VCaP (cell line): ENCODE results near the gene IL6R.

Experiments used
- H3K27ac ChIP-seq: fragments of 450-650 bp; 2 replicates; pipeline ENCODE4 v1.5.1; 2017
- TF ChIP-seq, protein P1 (sequence below): fragments of 450-650 bp; conservative IDR thresholded peaks from 2 replicates; pipeline ENCODE4 v1.5.1; 2017; ENCODE audit warnings: mild to moderate bottlenecking, moderate library complexity

The IL6R gene

DNA sequence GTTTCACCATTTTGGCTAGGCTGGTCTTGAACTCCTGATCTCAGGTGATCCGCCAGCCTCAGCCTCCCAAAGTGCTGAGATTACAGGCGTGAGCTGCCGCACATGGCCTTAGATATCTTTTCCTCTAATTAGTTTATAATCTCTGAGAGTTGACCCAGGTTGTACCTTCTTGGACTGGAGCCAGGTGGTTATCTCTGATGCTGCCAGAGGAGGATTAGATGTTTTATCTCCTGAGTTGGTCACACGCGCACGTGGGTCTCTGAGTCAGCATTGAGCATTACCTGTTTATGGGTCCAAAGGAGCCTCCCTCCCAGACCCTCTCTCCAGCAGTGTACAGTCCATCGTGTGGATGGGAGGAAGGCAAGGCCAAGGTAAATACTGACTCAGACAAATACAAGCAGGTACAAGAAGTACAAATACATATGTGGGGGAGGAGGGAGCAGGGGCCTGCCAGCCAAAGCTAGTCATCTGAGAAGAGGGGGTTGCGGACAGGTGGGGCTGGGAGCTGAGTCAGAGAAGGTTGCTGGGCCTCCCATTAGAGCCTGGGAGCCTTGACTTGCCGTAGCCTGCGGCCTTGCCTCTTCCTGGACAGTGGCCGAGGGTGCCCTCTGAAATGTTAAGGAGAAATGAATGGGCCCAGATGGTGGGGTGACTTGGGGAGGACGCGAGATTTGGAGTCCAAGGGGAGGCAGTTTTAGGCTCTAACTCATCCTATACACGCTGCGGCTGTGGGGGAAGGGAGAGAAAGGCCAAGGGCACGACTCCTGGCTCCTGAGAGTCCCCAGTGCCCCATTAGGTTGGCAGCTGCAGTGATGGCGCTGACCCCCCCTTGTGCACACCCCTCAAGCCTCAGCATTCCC, 13.1 kb downstream of the IL6R start:
- TF ChIP-seq, protein P1, sequence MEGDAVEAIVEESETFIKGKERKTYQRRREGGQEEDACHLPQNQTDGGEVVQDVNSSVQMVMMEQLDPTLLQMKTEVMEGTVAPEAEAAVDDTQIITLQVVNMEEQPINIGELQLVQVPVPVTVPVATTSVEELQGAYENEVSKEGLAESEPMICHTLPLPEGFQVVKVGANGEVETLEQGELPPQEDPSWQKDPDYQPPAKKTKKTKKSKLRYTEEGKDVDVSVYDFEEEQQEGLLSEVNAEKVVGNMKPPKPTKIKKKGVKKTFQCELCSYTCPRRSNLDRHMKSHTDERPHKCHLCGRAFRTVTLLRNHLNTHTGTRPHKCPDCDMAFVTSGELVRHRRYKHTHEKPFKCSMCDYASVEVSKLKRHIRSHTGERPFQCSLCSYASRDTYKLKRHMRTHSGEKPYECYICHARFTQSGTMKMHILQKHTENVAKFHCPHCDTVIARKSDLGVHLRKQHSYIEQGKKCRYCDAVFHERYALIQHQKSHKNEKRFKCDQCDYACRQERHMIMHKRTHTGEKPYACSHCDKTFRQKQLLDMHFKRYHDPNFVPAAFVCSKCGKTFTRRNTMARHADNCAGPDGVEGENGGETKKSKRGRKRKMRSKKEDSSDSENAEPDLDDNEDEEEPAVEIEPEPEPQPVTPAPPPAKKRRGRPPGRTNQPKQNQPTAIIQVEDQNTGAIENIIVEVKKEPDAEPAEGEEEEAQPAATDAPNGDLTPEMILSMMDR, result no peak
- peak overlapping the region; percentile 95 for H3K27ac ChIP-seq

DNA sequence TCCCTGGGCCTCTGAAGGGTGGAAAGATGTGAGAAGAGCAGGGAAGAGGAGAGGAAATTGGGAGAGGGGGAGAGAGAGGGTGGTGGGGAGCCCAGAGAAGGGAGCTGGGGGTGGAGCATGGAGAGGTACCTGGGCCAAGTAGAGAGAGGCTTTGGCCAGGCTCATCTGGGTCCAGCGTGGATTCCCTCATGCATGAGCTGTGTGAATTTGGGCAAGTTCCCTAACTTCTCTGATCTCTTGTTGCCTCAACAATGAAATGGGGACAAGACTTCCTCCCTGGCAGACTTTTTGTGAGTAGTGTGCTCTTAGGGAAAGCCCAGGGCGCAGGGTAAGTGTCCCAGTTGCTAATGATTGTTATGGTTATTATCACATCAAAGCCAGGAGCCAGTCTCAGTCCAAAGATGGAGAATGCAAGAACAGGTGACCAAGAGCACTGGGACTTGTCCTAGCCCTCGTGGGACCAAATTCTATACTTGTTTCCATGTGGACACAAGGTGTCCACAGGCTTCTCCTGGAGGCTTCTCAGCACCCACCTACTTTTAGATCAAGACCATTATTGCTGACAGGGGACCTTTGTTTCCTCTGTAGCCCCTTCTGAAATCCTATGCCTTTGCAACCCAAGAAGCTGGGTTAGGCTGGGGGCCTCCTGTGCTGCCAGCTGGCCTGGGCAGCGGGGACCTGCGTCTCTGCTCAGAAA, 13.9 kb downstream of the IL6R start:
- peak overlapping the region; percentile 95 for H3K27ac ChIP-seq
- TF ChIP-seq, protein P1, result no peak

DNA sequence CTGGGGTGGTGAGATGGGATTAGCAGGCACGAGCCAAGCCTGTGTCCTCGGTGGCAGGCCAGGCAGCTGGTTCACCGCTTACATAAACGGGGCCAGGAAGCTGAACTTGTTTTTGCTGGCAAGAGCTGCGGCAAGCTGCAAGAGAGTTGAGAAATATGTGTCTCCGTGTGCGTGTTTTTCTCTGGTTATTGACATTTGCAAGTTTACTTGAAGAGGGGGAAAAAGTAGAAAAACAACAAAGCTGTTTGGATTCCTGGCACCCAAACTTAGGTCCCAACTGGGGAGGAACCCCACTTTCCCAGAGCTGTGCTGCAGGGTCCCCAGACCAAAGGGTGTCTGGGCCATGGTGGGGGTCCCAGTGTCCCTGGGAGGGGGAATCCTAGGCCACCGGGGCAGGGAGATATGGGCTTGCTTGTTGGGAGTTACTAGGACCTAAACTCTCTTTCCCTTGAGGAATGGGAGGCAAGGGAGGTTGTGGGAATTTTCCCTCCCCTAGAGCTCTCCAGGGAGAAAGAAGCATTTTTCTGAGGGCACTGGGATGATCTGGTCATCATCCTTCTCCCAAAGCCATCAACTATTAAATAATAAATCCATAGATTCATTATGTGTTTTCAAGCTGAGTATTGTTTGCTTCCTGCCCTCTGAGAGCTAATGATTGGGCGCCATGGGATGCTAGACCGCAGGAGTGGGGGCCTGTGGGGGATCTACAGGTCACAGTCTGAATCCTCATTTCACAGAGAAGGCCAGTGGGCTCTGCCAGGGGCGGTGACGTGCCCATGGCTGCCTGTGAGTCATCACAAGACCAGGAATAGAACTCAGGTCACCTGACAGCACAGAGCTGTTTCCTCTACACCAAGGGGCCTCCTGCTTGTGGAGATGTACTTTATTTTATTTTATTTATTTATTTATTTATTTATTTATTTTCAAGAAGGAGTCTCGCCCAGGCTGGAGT, 14.8 kb downstream of the IL6R start:
- peak overlapping the region; percentile 95 for H3K27ac ChIP-seq

DNA sequence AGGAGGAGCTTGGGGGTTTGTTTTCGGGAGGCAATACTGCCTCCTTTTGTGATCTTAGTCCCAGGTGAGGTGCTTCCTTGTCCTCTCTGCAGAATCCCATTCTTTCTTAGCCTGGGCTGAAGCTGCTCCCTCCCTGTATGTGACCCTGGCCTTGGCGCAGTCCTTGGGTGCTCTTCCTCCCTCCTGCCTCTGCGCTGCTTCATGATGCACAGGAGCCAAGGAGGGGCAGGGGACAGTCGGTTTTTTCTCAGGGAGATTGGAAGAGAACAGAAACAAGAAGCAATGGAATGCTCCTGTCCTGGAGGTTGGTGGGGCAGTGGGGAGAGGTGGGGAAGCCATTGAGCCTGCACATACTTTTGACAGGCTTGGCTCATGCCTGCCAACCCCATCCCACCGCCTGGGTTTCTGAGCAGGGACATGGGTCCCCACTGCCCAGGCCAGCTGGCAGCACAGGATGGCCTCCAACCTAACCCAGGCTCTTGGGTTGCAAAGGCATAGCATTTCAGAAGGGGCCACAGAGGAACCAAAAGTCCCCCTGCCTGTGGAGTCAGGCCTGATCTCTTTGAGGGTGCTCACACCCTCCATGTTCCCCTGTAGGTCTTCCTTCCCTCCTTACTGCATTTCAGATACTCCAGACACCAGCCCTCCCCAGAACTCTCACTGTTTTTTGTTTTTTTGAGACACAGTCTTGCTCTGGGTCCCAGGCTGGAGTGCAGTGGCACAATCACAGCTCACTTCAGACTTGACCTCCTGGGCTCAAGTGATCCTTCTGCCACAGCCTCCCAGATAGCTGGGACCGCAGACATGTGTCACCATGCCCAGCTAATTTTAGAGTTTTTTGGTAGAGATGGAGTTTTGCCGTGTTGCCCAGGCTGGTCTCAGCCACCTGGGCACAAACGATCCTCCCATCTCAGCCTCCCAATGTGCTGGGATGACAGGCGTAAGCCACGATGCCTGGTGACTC, 16.1 kb downstream of the IL6R start:
- TF ChIP-seq, protein P1, result no peak
- peak overlapping the region; percentile 95; the same call in 1 of the 2 replicates for H3K27ac ChIP-seq

More for the DNA sequence above, 14.8 kb downstream of the IL6R start:
- TF ChIP-seq, protein P1, result no peak

DNA sequence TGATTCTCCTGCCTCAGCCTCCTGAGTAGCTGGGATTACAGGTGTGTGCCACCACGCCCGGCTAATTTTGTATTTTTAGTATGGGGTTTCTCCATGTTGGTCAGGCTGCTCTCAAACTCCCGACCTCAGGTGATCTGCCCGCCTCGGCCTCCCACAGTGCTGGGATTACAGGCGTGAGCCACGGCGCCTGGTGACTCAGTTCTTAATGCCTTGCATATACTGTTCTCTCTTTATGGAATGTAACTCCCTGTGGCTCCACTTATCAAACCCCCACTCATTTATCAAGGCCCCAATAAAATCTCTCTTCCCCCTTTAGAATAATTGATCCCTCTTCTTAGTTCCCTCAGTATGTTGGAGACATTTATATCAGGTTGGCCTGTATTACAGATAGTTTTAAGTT, 16.9 kb downstream of the IL6R start:
- H3K27ac ChIP-seq, result peak overlapping the region; percentile 95; the same call in 1 of the 2 replicates

DNA sequence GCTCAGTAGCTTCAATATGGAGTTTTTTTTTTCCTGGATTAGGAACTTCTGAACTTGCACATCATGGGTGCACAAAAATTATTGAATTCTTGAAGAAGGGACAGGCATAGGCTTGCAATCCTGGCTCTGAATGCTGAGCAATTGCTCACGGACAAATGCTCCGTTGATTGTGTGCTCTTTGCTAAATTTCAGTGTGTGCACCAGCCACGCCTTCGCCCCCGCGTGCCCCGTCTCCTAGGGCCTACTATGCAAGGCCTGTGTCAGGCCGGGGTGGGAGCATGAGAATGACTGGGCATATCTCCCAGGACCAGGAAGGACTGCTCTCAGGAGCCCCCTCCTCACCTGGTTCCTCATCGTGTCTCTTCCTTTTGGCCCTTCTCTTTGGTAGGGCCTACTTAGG, 17.4 kb downstream of the IL6R start:
- TF ChIP-seq, protein P1, result no peak
- 0 out of 2 replicates have a peak overlapping the region, but pooled peaks have one; percentile 20 for H3K27ac ChIP-seq
